ENCODE measurements around the gene PARVA. TPM values are rescaled to one million over a fixed set of nuclear protein-coding genes. Genes with fewer than 3 reads are reported as not detected.

Gene PARVA
- total RNA-seq, 1 experiment from 2014 or later: 18.1 TPM

- no peaks in the 10 kb centered on the region for H3K9me3 Mint-ChIP-seq
- H2AFZ ChIP-seq (ENCODE audit: low read length): no peak overlapping the region
- H3K4me1 Mint-ChIP-seq: peaks cover 24 to 26% of the 10 kb centered on the region in 2 experiments
- no peak overlapping the region for H4K8ac ChIP-seq (replicated peaks; ENCODE audit: insufficient read length, low read depth, low read length)
- H3K9me3 ChIP-seq (ENCODE audit: control insufficient read depth, low read depth, low read length): no peaks in the 10 kb centered on the region
- no peak overlapping the region for H2BK15ac ChIP-seq (ENCODE audit: low read depth, low read length)
- H3K14ac ChIP-seq (ENCODE audit: insufficient read depth, low read length): no peak overlapping the region
- no peaks in the 10 kb centered on the region for H3K79me2 ChIP-seq (ENCODE audit: insufficient read depth, low read length)
- DNase-seq: no peak
- H3K27ac ChIP-seq (ENCODE audit: insufficient read length, low read depth, low read length): no peak overlapping the region
- no CpG with 5 or more reads among the region's 7 CpGs for WGBS (ENCODE audit: extremely low coverage, insufficient read length, low lambda C conversion rate)
- H3K4ac ChIP-seq (ENCODE audit: low read depth, low read length): no peak overlapping the region
- H3K36me3 Mint-ChIP-seq (ENCODE audit: insufficient read depth in 1 of 3, low read depth in 3 of 3): peaks cover 0 to 5% (median 0%) of the 10 kb centered on the region in 3 experiments; a peak in 4 of 7 replicates
- no peak overlapping the region for H3K56ac ChIP-seq (ENCODE audit: insufficient read length, low read depth, low read length)
- no peak overlapping the region for H2BK12ac ChIP-seq (ENCODE audit: insufficient read length, low read depth, low read length)
- H2BK5ac ChIP-seq (ENCODE audit: insufficient read length, low read length): no peak overlapping the region
- H3K4me2 ChIP-seq (ENCODE audit: insufficient read depth, insufficient read length, low read length): no peak overlapping the region
- H3K4me3 Mint-ChIP-seq: no peak overlapping the region
- no peaks in the 10 kb centered on the region for H3K79me1 ChIP-seq (ENCODE audit: insufficient read depth, low read depth, low read length, poor library complexity, severe bottlenecking)
- no peak overlapping the region for H3K9ac ChIP-seq (ENCODE audit: extremely low read depth, insufficient read length, low read length)
- no peak overlapping the region for H2BK20ac ChIP-seq (ENCODE audit: low read depth, low read length, poor library complexity, severe bottlenecking)
- H2AK5ac ChIP-seq (ENCODE audit: insufficient read length, low read length): no peak overlapping the region
- no peaks in the 10 kb centered on the region for H3K27me3 Mint-ChIP-seq (ENCODE audit: low read depth)
- TF ChIP-seq CTCF (conservative IDR thresholded peaks at IDR 0.05): no peak
- H3T11ph ChIP-seq (ENCODE audit: low read length): no peak overlapping the region
- no peaks in the 10 kb centered on the region for H3K23me2 ChIP-seq (ENCODE audit: insufficient read length, low read depth, low read length, poor library complexity, severe bottlenecking)
- peak overlapping the region in 2 of 3 experiments; percentile 60 to 66; a peak in 1 of 7 replicates for H3K27ac Mint-ChIP-seq
- no peaks in the 10 kb centered on the region for H3K27me3 ChIP-seq (ENCODE audit: insufficient read depth, low read length)
- no peaks in the 10 kb centered on the region; the same call in 1 of the 2 replicates for H3K4me1 ChIP-seq (ENCODE audit: insufficient read depth, low read length)
- H2BK120ac ChIP-seq (ENCODE audit: low read depth, low read length, poor library complexity, severe bottlenecking): no peak overlapping the region
- H4K20me1 ChIP-seq (ENCODE audit: control insufficient read depth, insufficient read depth, insufficient read length): no peaks in the 10 kb centered on the region
- no peak overlapping the region for H4K5ac ChIP-seq (ENCODE audit: insufficient read length, low read depth, low read length)
- H3K23ac ChIP-seq (ENCODE audit: insufficient read length, low read depth, low read length): no peak overlapping the region
- H4K91ac ChIP-seq (ENCODE audit: insufficient read length, low read depth, low read length): no peak overlapping the region
- no peak overlapping the region for H3K18ac ChIP-seq (ENCODE audit: insufficient read length, low read depth, low read length)
Measured at GRCh38 chr11:12472401-12473005, 95.1 kb downstream of the PARVA start.
